Heart left ventricle (tissue), 13 donors: ENCODE results near the gene CDC7.
"Not testable (repeated sequence)": the region's sequence is repeated elsewhere in the genome, so short reads cannot be mapped to it uniquely, and the experiment has no call there.

Source experiments
- CTCF ChIP-seq, 12 donors: fragments of 200-600 bp; sonication (generic) in 4 of 12; IDR thresholded peaks; one replicate each; pipeline versions ENCODE4 v1.5.0 to v1.8.0; 2018 to 2022; ENCODE audit warnings: antibody characterized with exemption in 12 of 12, mild to moderate bottlenecking in 5 of 12
- POLR2A ChIP-seq, 2 donors: fragments of 450-650 bp; IDR thresholded peaks; one replicate each; pipeline ENCODE4 v1.6.1; 2017; ENCODE audit warnings: antibody characterized with exemption in 2 of 2, mild to moderate bottlenecking in 2 of 2, moderate library complexity in 2 of 2
- donor health status: ischemic (EF 13 %, LVEDD 7.1; RV severe dilation, severe dysfunction).
- donor health status: DM: no; HTN: yes; CAD: no.
- donor health status: DM: no; HTN: no; CAD: no.
- donor health status: ischemic (EF 25% LVEDD 6.9; RV normal size, moderate dysfunction).
- donor health status: ischemic (EF 25% LVEDD 5.7; RV mildly dilated, moderate dysfunction).
- donor health status: ischemic (EF 35%, LVEDD 5.7; RV mildly dilated, moderate dysfunction).
- donor health status: nonischemic (EF 11% LVEDD 7.7; RV severe dilation, severe dysfunction).
- donor health status: DM: yes; HTN: yes; CAD: no.
- donor health status: PGD.
- donor health status: ischemic (EF 29% LVEDD 5.4; RV normal size, mild dysfunction).
- donor health status: nonischemic (EF 23%, LVEDD 6.1; RV moderate dilation, normal function).

- not testable (repeated sequence) for TF ChIP-seq CTCF, POLR2A (IDR thresholded peaks at IDR 0.05)
Observed at GRCh38 chr1:91516605-91517004, 16.0 kb downstream of the CDC7 start.
